K562 (cell line): Measurements from ENCODE around the gene SH2B2. TPM values are rescaled to one million over a fixed set of nuclear protein-coding genes. Genes with fewer than 3 reads are reported as not detected.

Experiments used
- ATAC-seq: fragments of 200-7000 bp; cut with Tn5 transposase; 3 replicates; pipeline ENCODE4 v1.9.1; 2020; ENCODE audit warnings: moderate library complexity
- BruUV-seq: library from RNA; stranded (reverse); fragments of 400-500 nt; replicated peaks from 2 replicates; lab custom pipeline; 2021; lab: Mats Ljungman, UMichigan
- CTCF ChIA-PET: fragments of 300-600 bp; formaldehyde crosslinking; extraction: SDS; loops from one replicate; lab custom pipeline; 2021; ENCODE audit warnings: low intra/inter-chr PET ratio; lab: Yijun Ruan, JAX
- POLR2A ChIA-PET: fragments of 300-600, 350-650 bp; sonication (Branson Sonifier 250); formaldehyde crosslinking; extraction: SDS; loops from one replicate; lab custom pipeline; 2021; ENCODE audit warnings: antibody characterized with exemption, inconsistent platforms; lab: Yijun Ruan, JAX
- DNase-seq, 4 experiments: peaks; one replicate each; pipeline versions ENCODE4 v3.0.0 to v3.0.0-alpha.2; 2011 to 2018; ENCODE audit warnings: low spot score in 3 of 4, mixed read lengths in 3 of 4; ENCODE audit errors: extremely low read depth in 1 of 4
- FAIRE-seq: peaks from 2 replicates; lab custom pipeline; 2011; peaks lifted over from hg19 to GRCh38; lab: Jason Lieb, UNC
- H2AFZ ChIP-seq: 2 replicates; pipeline ENCODE4 v1.6.0; 2011; ENCODE audit warnings: low read depth, low read length, control low read depth, inconsistent platforms
- H3K27ac ChIP-seq: fragments of 200-600 bp; 3 replicates; pipeline ENCODE4 v1.8.0; 2011; ENCODE audit warnings: low read depth, mild to moderate bottlenecking, control low read depth, inconsistent platforms, low read length, moderate library complexity, mixed read lengths; ENCODE audit errors: extremely low read depth
- H3K27me3 ChIP-seq, 2 experiments: fragments of 300-600 bp in 1 of 2; 2 replicates in 1 of 2; 3 replicates in 1 of 2; pipeline versions ENCODE4 v1.6.0 to v1.8.0; 2011; ENCODE audit warnings: inconsistent platforms in 2 of 2, low read length in 2 of 2, mild to moderate bottlenecking in 1 of 2, mixed read lengths in 1 of 2, moderate library complexity in 1 of 2; ENCODE audit not compliant: control insufficient read depth in 2 of 2, insufficient read depth in 2 of 2
- H3K36me3 ChIP-seq: fragments of 300-600 bp; 3 replicates; pipeline ENCODE4 v1.8.0; 2011; ENCODE audit warnings: mild to moderate bottlenecking, low read length, inconsistent platforms; ENCODE audit not compliant: control insufficient read depth, insufficient read depth
- H3K4me1 ChIP-seq, 2 experiments: fragments of 200-600 bp in 1 of 2; replicated peaks in 1 of 2; 2 replicates in 1 of 2; 3 replicates in 1 of 2; pipeline versions ENCODE4 v1.5.1 to v1.8.0; 2011; ENCODE audit warnings: inconsistent platforms in 2 of 2, low read length in 2 of 2, mild to moderate bottlenecking in 1 of 2, mixed read lengths in 1 of 2, moderate library complexity in 1 of 2; ENCODE audit not compliant: control insufficient read depth in 2 of 2, insufficient read depth in 2 of 2
- H3K4me2 ChIP-seq: 2 replicates; pipeline ENCODE4 v1.6.1; 2011; ENCODE audit warnings: low read length, control low read depth, inconsistent platforms, mixed read lengths; ENCODE audit not compliant: insufficient read depth
- H3K4me3 ChIP-seq: fragments of 200-600 bp; sonication (generic), shearing (Covaris generic); 2 replicates; pipeline ENCODE4 v1.5.1; 2016; ENCODE audit warnings: control low read depth, inconsistent platforms
- H3K79me2 ChIP-seq: fragments of 200-600 bp; 3 replicates; pipeline ENCODE4 v1.8.0; 2011; ENCODE audit warnings: low read length, inconsistent platforms; ENCODE audit not compliant: control insufficient read depth, insufficient read depth
- H3K9ac ChIP-seq, 2 experiments: 2 replicates each; pipeline versions ENCODE4 v1.6.0 to v1.6.1; 2011; ENCODE audit warnings: low read depth in 2 of 2, low read length in 2 of 2, control low read depth in 1 of 2, inconsistent platforms in 1 of 2, mild to moderate bottlenecking in 1 of 2, mixed read lengths in 1 of 2; ENCODE audit not compliant: insufficient read depth in 1 of 2
- H3K9me1 ChIP-seq: one replicate; pipeline ENCODE4 v1.6.0; 2011; ENCODE audit warnings: inconsistent platforms, mild to moderate bottlenecking, low read length, moderate library complexity; ENCODE audit not compliant: control insufficient read depth, insufficient read depth
- H3K9me3 ChIP-seq: replicated peaks from 2 replicates; pipeline ENCODE4 v1.5.1; 2011; ENCODE audit warnings: low read depth, low read length, inconsistent platforms; ENCODE audit not compliant: control insufficient read depth, insufficient read depth
- H4K20me1 ChIP-seq: replicated peaks from 2 replicates; pipeline ENCODE4 v1.6.1; 2011; ENCODE audit warnings: low read length, inconsistent platforms, mixed read lengths; ENCODE audit not compliant: control insufficient read depth, insufficient read depth
- JUNB ChIP-seq: fragments of 450-650 bp; formaldehyde crosslinking; conservative IDR thresholded peaks from 2 replicates; pipeline ENCODE4 v1.4.0; 2020; ENCODE audit warnings: mild to moderate bottlenecking
- PHTF2 ChIP-seq: fragments of 250-450 bp; sonication (Bioruptor Pico); IDR thresholded peaks from 2 replicates; pipeline ENCODE4 v1.5.0; 2021; ENCODE audit warnings: mild to moderate bottlenecking
- POLR2G ChIP-seq: fragments of 200-400 bp; formaldehyde crosslinking; IDR thresholded peaks from 2 replicates; pipeline ENCODE4 v1.6.1; 2017; ENCODE audit warnings: low read depth, mild to moderate bottlenecking, antibody characterized with exemption, low read length, moderate library complexity
- RBM14 ChIP-seq: fragments of 200-400 bp; formaldehyde crosslinking; IDR thresholded peaks from 2 replicates; pipeline ENCODE4 v1.6.1; 2018; ENCODE audit warnings: low read depth, mild to moderate bottlenecking, low read length, moderate library complexity, borderline replicate concordance; ENCODE audit not compliant: insufficient read depth
- RBM22 ChIP-seq: fragments of 200-400 bp; formaldehyde crosslinking; IDR thresholded peaks from 2 replicates; pipeline ENCODE4 v1.6.1; 2018; ENCODE audit warnings: low read length, low read depth; ENCODE audit not compliant: poor library complexity, severe bottlenecking
- SMARCE1 ChIP-seq: fragments of 450-650 bp; IDR thresholded peaks from 2 replicates; pipeline ENCODE4 v1.7.1; 2016; ENCODE audit warnings: mild to moderate bottlenecking
- ZNF354B ChIP-seq: fragments of 250-450 bp; sonication (Bioruptor Pico); IDR thresholded peaks from 2 replicates; pipeline ENCODE4 v1.4.0; 2020
- WGBS: fragments of 100-300 bp; shearing (Covaris generic); methylation state at CpG from one replicate; pipeline ENCODE4 v1.1.6; 2016; ENCODE audit warnings: low coverage, mixed read lengths; ENCODE audit not compliant: insufficient coverage; ENCODE audit errors: missing lambda C conversion rate; 5-methylcytosine and 5-hydroxymethylcytosine counted together
- in situ Hi-C: fragments of 300-500 bp; cut with MboI; formaldehyde crosslinking; loops from 4 replicates; pipeline ENCODE4 v1.15.0; 2018; ENCODE audit warnings: inconsistent platforms, mixed read lengths
- intact Hi-C: fragments of 100-400 bp; cut with micrococcal nuclease; formaldehyde crosslinking; loops from 2 replicates; pipeline ENCODE4 v1.14.2; 2022
- polyA plus RNA-seq, 8 experiments: library from polyadenylated mRNA; depleted of rRNA in 4 of 8; stranded (reverse) in 5 of 8; unstranded in 3 of 8; fragments of >200 nt; fragmentation: Nextera tagmentation in 2 of 8; fragmentation: Illumina TruSeq in 1 of 8; extraction: Ambion mirVana in 2 of 8; extraction: Trizol in 1 of 8; gene quantifications; 2 replicates each; pipeline versions ENCODE4 v1.2.1 to v1.2.3, GENCODE V29; 2011 to 2014; ENCODE audit warnings: inconsistent platforms in 1 of 8, missing spikeins in 1 of 8
- total RNA-seq, 7 experiments: library from RNA; depleted of rRNA in 6 of 7; stranded (reverse); fragments of >200 nt in 6 of 7; fragmentation: Illumina TruSeq in 2 of 7; extraction: Trizol in 2 of 7; gene quantifications; 2 replicates each; pipeline versions ENCODE4 v1.2.1 to v1.2.3, GENCODE V29; 2011 to 2021; ENCODE audit warnings: low replicate concordance in 1 of 7

SH2B2 gene
- total and polyA plus RNA-seq, 9 of the 15 experiments (the other 6 are each of a cell fraction or from before 2014, with no cell fraction given): 0.03 to 0.89 (median 0.07) TPM; not detected in 4

DNA sequence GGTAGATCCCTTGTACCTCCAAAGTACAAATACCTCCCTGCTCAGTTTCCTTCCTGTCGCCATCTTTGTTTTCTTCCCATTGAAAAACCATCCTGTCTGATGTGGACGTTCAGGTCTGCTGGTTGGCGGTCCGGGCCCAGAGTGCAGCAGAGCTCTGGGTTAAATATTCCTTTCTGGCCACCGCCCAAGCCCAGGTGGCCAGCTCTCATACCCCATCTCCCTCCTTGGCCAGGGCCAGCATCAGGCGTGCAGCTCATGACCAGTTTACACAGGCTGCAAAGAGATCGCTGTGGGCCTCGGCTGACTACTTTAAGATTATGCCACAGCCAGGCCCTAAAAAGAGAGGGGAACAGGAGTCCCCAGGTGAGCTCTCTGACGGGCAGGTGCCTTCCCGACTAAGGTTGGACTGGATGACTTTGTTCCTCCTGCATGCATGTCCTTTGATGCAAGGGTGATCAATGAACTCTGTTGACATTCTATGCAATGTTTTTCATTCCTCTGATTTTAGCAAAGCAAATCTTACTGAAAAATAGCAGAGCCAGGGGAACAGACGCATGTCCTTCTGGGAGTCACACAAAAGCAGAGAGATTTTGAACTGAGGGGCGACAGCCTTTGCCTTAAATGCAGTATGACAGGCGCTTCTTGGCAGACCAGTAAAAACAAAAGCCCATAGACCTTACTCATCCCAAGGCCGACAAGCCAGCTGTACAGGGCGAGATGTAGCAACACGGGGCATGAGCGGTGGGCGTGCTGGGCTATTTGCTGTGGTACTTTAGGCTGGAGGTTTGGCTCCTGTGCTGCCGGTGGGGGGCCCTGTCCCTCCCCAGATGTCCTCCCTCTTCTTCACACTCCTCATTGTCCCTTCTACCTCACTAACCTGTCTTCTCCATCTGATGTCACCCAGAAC, 33.3 kb upstream of the SH2B2 start (continued):
- TF ChIP-seq PHTF2 (CRISPR knock-in tag): no peak
- TF ChIP-seq JUNB (CRISPR knock-in tag): no peak
- TF ChIP-seq SMARCE1: no peak
- no peak for TF ChIP-seq ZNF354B (CRISPR knock-in tag)

DNA sequence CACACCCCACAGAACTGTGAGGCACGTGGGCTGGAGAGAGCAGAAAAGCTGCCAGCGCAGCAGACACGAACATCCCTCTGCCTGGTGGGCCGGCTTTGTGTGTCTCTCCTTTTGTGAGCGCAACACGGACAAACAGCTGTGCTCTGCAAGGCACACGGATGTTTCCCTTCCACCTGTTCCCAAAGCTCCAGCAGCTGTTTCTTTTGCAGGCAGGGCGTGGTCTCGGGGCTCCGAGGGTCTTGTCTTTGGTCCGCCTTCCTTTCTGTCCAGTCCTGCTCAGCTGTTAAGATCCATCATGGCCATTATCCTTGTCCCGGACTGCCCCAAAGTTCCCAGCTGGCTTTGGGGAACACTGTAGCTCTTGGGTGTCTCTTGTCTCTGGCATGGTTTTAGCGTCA, 32.7 kb upstream of the SH2B2 start:
- intact Hi-C loops: no loop called here
- Histone ChIP-seq H3K27me3 (no peaks in the 10 kb centered on the region), H3K36me3 (peaks cover 4% of the 10 kb centered on the region; the same call in 1 of the 3 replicates), H4K20me1 (peaks cover 5% of the 10 kb centered on the region; the same call in 1 of the 2 replicates), H3K4me2 (no peak overlapping the region), H3K27ac (no peak overlapping the region), H3K9me1 (no peaks in the 10 kb centered on the region), H3K9ac (0 out of 4 replicates have a peak overlapping the region, but pooled peaks of 1 of the 2 experiments have one; percentile 19)
- 73% methylated on average over 13 of the region's 13 CpGs for WGBS
- in situ Hi-C loops: no loop called here
- ChIA-PET CTCF (no interaction called here), POLR2A (interaction anchor here (0.8 to 1.1 kb wide), 3 partner anchors 12 to 721 kb away, joined by 3 read pairs; no protein-coding TSS in a partner anchor)
- no TSS peak for BruUV-seq
- DNase-seq: no peak
- peak; percentile 43; the same call in 1 of the 2 replicates for TF ChIP-seq POLR2G
- TF ChIP-seq RBM14: no peak
- TF ChIP-seq RBM22: peak; percentile 48
- TF ChIP-seq, all 486 proteins: peak for 2
- peaks cover 18 to 22% of the 10 kb centered on the region in 2 experiments for H3K4me1 ChIP-seq
- H3K79me2 ChIP-seq: no peaks in the 10 kb centered on the region
- H2AFZ ChIP-seq: no peak overlapping the region
- no peak overlapping the region for H3K4me3 ChIP-seq
- ATAC-seq (no peak), FAIRE-seq (no peak)
- H3K9me3 ChIP-seq: no peaks in the 10 kb centered on the region
